HepG2 (cell line): ENCODE measurements around the gene SKIC2. TPM values are rescaled to one million over a fixed set of nuclear protein-coding genes. Genes with fewer than 3 reads are reported as not detected.

Experiments used
- CC2D1A ChIP-seq: sonication (generic); formaldehyde crosslinking; IDR thresholded peaks from 2 replicates; pipeline ENCODE4 v1.8.1; 2023; ENCODE audit warnings: mild to moderate bottlenecking, missing genetic modification reagents
- FOSL2 ChIP-seq: sonication (generic); formaldehyde crosslinking; IDR thresholded peaks from 2 replicates; pipeline ENCODE4 v1.4.0; 2020; ENCODE audit warnings: missing genetic modification reagents
- FOXA1 ChIP-seq, 2 experiments: fragments of 450-650 bp in 1 of 2; sonication (generic) in 1 of 2; formaldehyde crosslinking in 1 of 2; IDR thresholded peaks; 2 replicates each; pipeline versions ENCODE4 v1.4.0 to v1.6.1; 2016 to 2020; ENCODE audit warnings: missing genetic modification reagents in 1 of 2
- HDAC2 ChIP-seq: sonication (generic); formaldehyde crosslinking; IDR thresholded peaks from 2 replicates; pipeline ENCODE4 v1.4.0; 2020; ENCODE audit warnings: missing genetic modification reagents
- HOMEZ ChIP-seq: IDR thresholded peaks from 2 replicates; pipeline ENCODE4 v1.6.1; 2016; ENCODE audit warnings: low read depth
- RAD51 ChIP-seq: fragments of 450-650 bp; IDR thresholded peaks from 2 replicates; pipeline ENCODE4 v1.6.1; 2016; ENCODE audit warnings: borderline replicate concordance
- RBM39 ChIP-seq: fragments of 200-400 bp; formaldehyde crosslinking; IDR thresholded peaks from one replicate; pipeline ENCODE4 v1.6.1; 2018; ENCODE audit warnings: antibody characterized with exemption, mild to moderate bottlenecking, low read depth, low read length; ENCODE audit not compliant: poor library complexity, severe bottlenecking
- REST ChIP-seq, 2 experiments: IDR thresholded peaks; 2 replicates each; pipeline ENCODE4 v1.6.1; 2011 to 2012; ENCODE audit warnings: low read length in 2 of 2, borderline replicate concordance in 1 of 2, low read depth in 1 of 2, mild to moderate bottlenecking in 1 of 2, moderate library complexity in 1 of 2
- ZBTB8A ChIP-seq: sonication (generic); formaldehyde crosslinking; IDR thresholded peaks from 2 replicates; pipeline ENCODE4 v1.4.0; 2020; ENCODE audit warnings: mild to moderate bottlenecking, low read depth, missing genetic modification reagents, borderline replicate concordance
- ZKSCAN5 ChIP-seq: sonication (generic); formaldehyde crosslinking; IDR thresholded peaks from 2 replicates; pipeline ENCODE4 v1.5.1; 2020; ENCODE audit warnings: mild to moderate bottlenecking, missing genetic modification reagents
- ZKSCAN8 ChIP-seq: IDR thresholded peaks from 2 replicates; pipeline ENCODE4 v1.6.1; 2016; ENCODE audit warnings: borderline replicate concordance, missing genetic modification reagents, missing compliant biosample characterization
- ZNF33B ChIP-seq: sonication (generic); formaldehyde crosslinking; IDR thresholded peaks from 2 replicates; pipeline ENCODE4 v1.5.1; 2020; ENCODE audit warnings: mild to moderate bottlenecking, missing genetic modification reagents
- ZNF562 ChIP-seq: sonication (generic); formaldehyde crosslinking; IDR thresholded peaks from 2 replicates; pipeline ENCODE4 v1.8.0; 2022; ENCODE audit warnings: missing genetic modification reagents, borderline replicate concordance
- ZNF572 ChIP-seq: sonication (generic); formaldehyde crosslinking; IDR thresholded peaks from 2 replicates; pipeline ENCODE4 v1.5.1; 2020; ENCODE audit warnings: mild to moderate bottlenecking, missing genetic modification reagents
- ZNF691 ChIP-seq: sonication (generic); formaldehyde crosslinking; IDR thresholded peaks from 2 replicates; pipeline ENCODE4 v1.4.0; 2020; ENCODE audit warnings: missing genetic modification reagents, low read depth, mild to moderate bottlenecking, borderline replicate concordance
- ZNF703 ChIP-seq: sonication (generic); formaldehyde crosslinking; IDR thresholded peaks from 2 replicates; pipeline ENCODE4 v1.5.1; 2020; ENCODE audit warnings: missing genetic modification reagents, mild to moderate bottlenecking, moderate library complexity, borderline replicate concordance
- polyA plus RNA-seq, 8 experiments: library from polyadenylated mRNA; depleted of rRNA in 3 of 8; stranded (reverse) in 7 of 8; unstranded in 1 of 8; fragments of >200 nt; fragmentation: Illumina TruSeq in 4 of 8; extraction: Trizol in 4 of 8; gene quantifications; 2 replicates each; pipeline versions ENCODE4 v1.2.1 to v1.2.3, GENCODE V29; 2011 to 2016; ENCODE audit warnings: low read depth in 4 of 8, missing spikeins in 1 of 8, mixed read lengths in 1 of 8; ENCODE audit not compliant: insufficient read depth in 1 of 8
- total RNA-seq, 5 experiments: library from RNA; depleted of rRNA; stranded (reverse); fragments of >200 nt; fragmentation: Illumina TruSeq; extraction: Trizol; gene quantifications; 2 replicates each; pipeline ENCODE4 v1.2.3, GENCODE V29; 2016; ENCODE audit warnings: low read depth in 1 of 5
- TF ChIP-seq, protein P1 (sequence below): IDR thresholded peaks from 2 replicates; pipeline ENCODE4 v1.6.1; 2012; ENCODE audit warnings: low read length, improper control_type of control experiment
- TF ChIP-seq, protein P2 (sequence below): IDR thresholded peaks from 2 replicates; pipeline ENCODE4 v1.6.1; 2012; ENCODE audit warnings: inconsistent platforms
- TF ChIP-seq, protein P3 (sequence below): sonication (generic); formaldehyde crosslinking; IDR thresholded peaks from 2 replicates; pipeline ENCODE4 v1.4.0; 2020; ENCODE audit warnings: mild to moderate bottlenecking, missing genetic modification reagents, borderline replicate concordance

Gene SKIC2
- total and polyA plus RNA-seq, 2 of the 13 experiments (the other 11 are each of a cell fraction or from before 2014, with no cell fraction given): 67.1 to 68.4 TPM

GRCh38 chr6:31958412-31958740, 599 bp upstream of the SKIC2 start (continued):
- TF ChIP-seq REST (IDR thresholded peaks at IDR 0.05; ENCODE audit: borderline replicate concordance in 1 of 2, low read depth in 1 of 2, low read length in 2 of 2) (no peak), CC2D1A (CRISPR knock-in tag) (no peak), FOXA1 (IDR thresholded peaks at IDR 0.05) (no peak), FOXA1 (CRISPR knock-in tag; IDR thresholded peaks at IDR 0.05) (no peak), ZNF33B (no peak), ZNF562 (CRISPR knock-in tag) (no peak), ZNF691 (CRISPR knock-in tag) (peak; percentile 60), HOMEZ (CRISPR knock-in tag) (no peak), RBM39 (no peak), ZNF572 (CRISPR knock-in tag) (peak; percentile 93; the same call in 1 of the 2 replicates), ZBTB8A (CRISPR knock-in tag) (0 out of 2 replicates have a peak, but pooled peaks have one; percentile 17), RAD51 (no peak), ZKSCAN5 (CRISPR knock-in tag) (no peak), HDAC2 (no peak), FOSL2 (CRISPR knock-in tag) (no peak), ZNF703 (CRISPR knock-in tag) (peak; percentile 60; the same call in 1 of the 2 replicates), ZKSCAN8 (CRISPR knock-in tag) (no peak)
- TF ChIP-seq, protein P1, sequence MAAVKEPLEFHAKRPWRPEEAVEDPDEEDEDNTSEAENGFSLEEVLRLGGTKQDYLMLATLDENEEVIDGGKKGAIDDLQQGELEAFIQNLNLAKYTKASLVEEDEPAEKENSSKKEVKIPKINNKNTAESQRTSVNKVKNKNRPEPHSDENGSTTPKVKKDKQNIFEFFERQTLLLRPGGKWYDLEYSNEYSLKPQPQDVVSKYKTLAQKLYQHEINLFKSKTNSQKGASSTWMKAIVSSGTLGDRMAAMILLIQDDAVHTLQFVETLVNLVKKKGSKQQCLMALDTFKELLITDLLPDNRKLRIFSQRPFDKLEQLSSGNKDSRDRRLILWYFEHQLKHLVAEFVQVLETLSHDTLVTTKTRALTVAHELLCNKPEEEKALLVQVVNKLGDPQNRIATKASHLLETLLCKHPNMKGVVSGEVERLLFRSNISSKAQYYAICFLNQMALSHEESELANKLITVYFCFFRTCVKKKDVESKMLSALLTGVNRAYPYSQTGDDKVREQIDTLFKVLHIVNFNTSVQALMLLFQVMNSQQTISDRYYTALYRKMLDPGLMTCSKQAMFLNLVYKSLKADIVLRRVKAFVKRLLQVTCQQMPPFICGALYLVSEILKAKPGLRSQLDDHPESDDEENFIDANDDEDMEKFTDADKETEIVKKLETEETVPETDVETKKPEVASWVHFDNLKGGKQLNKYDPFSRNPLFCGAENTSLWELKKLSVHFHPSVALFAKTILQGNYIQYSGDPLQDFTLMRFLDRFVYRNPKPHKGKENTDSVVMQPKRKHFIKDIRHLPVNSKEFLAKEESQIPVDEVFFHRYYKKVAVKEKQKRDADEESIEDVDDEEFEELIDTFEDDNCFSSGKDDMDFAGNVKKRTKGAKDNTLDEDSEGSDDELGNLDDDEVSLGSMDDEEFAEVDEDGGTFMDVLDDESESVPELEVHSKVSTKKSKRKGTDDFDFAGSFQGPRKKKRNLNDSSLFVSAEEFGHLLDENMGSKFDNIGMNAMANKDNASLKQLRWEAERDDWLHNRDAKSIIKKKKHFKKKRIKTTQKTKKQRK: no peak
- TF ChIP-seq, protein P2, sequence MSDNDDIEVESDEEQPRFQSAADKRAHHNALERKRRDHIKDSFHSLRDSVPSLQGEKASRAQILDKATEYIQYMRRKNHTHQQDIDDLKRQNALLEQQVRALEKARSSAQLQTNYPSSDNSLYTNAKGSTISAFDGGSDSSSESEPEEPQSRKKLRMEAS: no peak
- TF ChIP-seq, protein P3, sequence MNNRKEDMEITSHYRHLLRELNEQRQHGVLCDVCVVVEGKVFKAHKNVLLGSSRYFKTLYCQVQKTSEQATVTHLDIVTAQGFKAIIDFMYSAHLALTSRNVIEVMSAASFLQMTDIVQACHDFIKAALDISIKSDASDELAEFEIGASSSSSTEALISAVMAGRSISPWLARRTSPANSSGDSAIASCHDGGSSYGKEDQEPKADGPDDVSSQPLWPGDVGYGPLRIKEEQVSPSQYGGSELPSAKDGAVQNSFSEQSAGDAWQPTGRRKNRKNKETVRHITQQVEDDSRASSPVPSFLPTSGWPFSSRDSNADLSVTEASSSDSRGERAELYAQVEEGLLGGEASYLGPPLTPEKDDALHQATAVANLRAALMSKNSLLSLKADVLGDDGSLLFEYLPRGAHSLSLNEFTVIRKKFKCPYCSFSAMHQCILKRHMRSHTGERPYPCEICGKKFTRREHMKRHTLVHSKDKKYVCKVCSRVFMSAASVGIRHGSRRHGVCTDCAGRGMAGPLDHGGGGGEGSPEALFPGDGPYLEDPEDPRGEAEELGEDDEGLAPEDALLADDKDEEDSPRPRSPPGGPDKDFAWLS: peak; percentile 19; the same call in 1 of the 2 replicates
